Osteoblast (primary cell): Measurements from ENCODE around the gene ALG5. TPM values are rescaled to one million over a fixed set of nuclear protein-coding genes. Genes with fewer than 3 reads are reported as not detected.

Experiments
- DNase-seq: peaks from one replicate; pipeline ENCODE4 v3.0.0; 2011; ENCODE audit warnings: low spot score, mixed read lengths; ENCODE audit not compliant: insufficient read length; ENCODE audit errors: missing footprints
- H2AFZ ChIP-seq: 2 replicates; pipeline ENCODE4 v1.6.0; 2011; ENCODE audit warnings: mild to moderate bottlenecking, low read length
- H3K27ac ChIP-seq: 2 replicates; pipeline ENCODE4 v1.5.1; 2011; ENCODE audit warnings: mild to moderate bottlenecking, low read depth, low read length, moderate library complexity
- H3K27me3 ChIP-seq: 2 replicates; pipeline ENCODE4 v1.6.0; 2012; ENCODE audit warnings: mild to moderate bottlenecking, control low read depth, inconsistent platforms, low read length, moderate library complexity; ENCODE audit not compliant: insufficient read depth
- H3K36me3 ChIP-seq: 2 replicates; pipeline ENCODE4 v1.5.1; 2011; ENCODE audit warnings: mild to moderate bottlenecking, low read length, control low read depth, moderate library complexity; ENCODE audit not compliant: insufficient read depth
- H3K4me1 ChIP-seq: 2 replicates; pipeline ENCODE4 v1.5.1; 2011; ENCODE audit warnings: mild to moderate bottlenecking, low read length, control low read depth, moderate library complexity; ENCODE audit not compliant: insufficient read depth
- H3K4me2 ChIP-seq: 2 replicates; pipeline ENCODE4 v1.6.0; 2011; ENCODE audit warnings: mild to moderate bottlenecking, low read length; ENCODE audit not compliant: insufficient read depth
- H3K4me3 ChIP-seq: fragments of 200-600 bp; sonication (generic); 3 replicates; pipeline ENCODE4 v1.5.1; 2012; ENCODE audit warnings: mild to moderate bottlenecking, low read length, inconsistent platforms; ENCODE audit not compliant: insufficient read depth
- H3K79me2 ChIP-seq: 2 replicates; pipeline ENCODE4 v1.6.0; 2012; ENCODE audit warnings: mild to moderate bottlenecking, low read length, control low read depth, inconsistent platforms; ENCODE audit not compliant: insufficient read depth
- H3K9me3 ChIP-seq: 2 replicates; pipeline ENCODE4 v1.5.1; 2011; ENCODE audit warnings: low read depth, low read length, control low read depth
- H4K20me1 ChIP-seq: 2 replicates; pipeline ENCODE4 v1.6.0; 2012; ENCODE audit warnings: mild to moderate bottlenecking, low read length, control low read depth; ENCODE audit not compliant: insufficient read depth
- CTCF ChIP-seq: IDR thresholded peaks from 2 replicates; pipeline ENCODE4 v1.5.1; 2011; ENCODE audit warnings: mild to moderate bottlenecking, low read depth, low read length, moderate library complexity; ENCODE audit errors: extremely low read depth
- total RNA-seq: library from RNA; depleted of rRNA; stranded (reverse); fragments of >200 nt; gene quantifications from 2 replicates; pipeline ENCODE4 v1.2.3, GENCODE V29; 2012

The ALG5 gene
- total RNA-seq, 1 donor, result 39.4 TPM

- Histone ChIP-seq H2AFZ (no peak overlapping the region), H4K20me1 (no peaks in the 10 kb centered on the region), H3K27ac (no peak overlapping the region), H3K4me3 (no peak overlapping the region), H3K27me3 (no peaks in the 10 kb centered on the region), H3K36me3 (peaks cover 81% of the 10 kb centered on the region), H3K9me3 (no peaks in the 10 kb centered on the region), H3K4me1 (no peaks in the 10 kb centered on the region), H3K4me2 (no peak overlapping the region), H3K79me2 (peaks cover 11% of the 10 kb centered on the region)
- TF ChIP-seq CTCF, result no peak
- DNase-seq, result no peak
Measured at GRCh38 chr13:37040789-37041188, 41.6 kb upstream of the ALG5 start.

GRCh38 chr13:37039896-37040295 is 40.8 kb upstream of the ALG5 start:
- TF ChIP-seq CTCF, result no peak
- H2AFZ ChIP-seq, result no peak overlapping the region
- no peak for DNase-seq
- H3K79me2 ChIP-seq, result peaks cover 9% of the 10 kb centered on the region
- no peak overlapping the region for H3K27ac ChIP-seq
- no peaks in the 10 kb centered on the region for H3K4me1 ChIP-seq
- no peak overlapping the region for H3K4me2 ChIP-seq
- H3K27me3 ChIP-seq, result no peaks in the 10 kb centered on the region
- no peak overlapping the region for H3K4me3 ChIP-seq
- no peaks in the 10 kb centered on the region for H3K9me3 ChIP-seq
- H4K20me1 ChIP-seq, result no peaks in the 10 kb centered on the region
- peaks cover 85% of the 10 kb centered on the region for H3K36me3 ChIP-seq

- TF ChIP-seq CTCF, result no peak
- H3K9me3 ChIP-seq, result no peaks in the 10 kb centered on the region
- H3K27me3 ChIP-seq, result no peaks in the 10 kb centered on the region
- no peak for DNase-seq
- H3K4me2 ChIP-seq, result no peak overlapping the region
- H3K4me3 ChIP-seq, result no peak overlapping the region
- H3K36me3 ChIP-seq, result peaks cover 87% of the 10 kb centered on the region
- H2AFZ ChIP-seq, result no peak overlapping the region
- no peak overlapping the region for H3K27ac ChIP-seq
- H3K79me2 ChIP-seq, result peaks cover 9% of the 10 kb centered on the region
- no peaks in the 10 kb centered on the region for H4K20me1 ChIP-seq
- H3K4me1 ChIP-seq, result no peaks in the 10 kb centered on the region
Measured at GRCh38 chr13:37037241-37037640, 38.1 kb upstream of the ALG5 start.

GRCh38 chr13:37029617-37030016 is 30.5 kb upstream of the ALG5 start:
- peak; percentile 36 for DNase-seq
- peaks cover 60% of the 10 kb centered on the region for H3K36me3 ChIP-seq
- H3K4me1 ChIP-seq, result peaks cover 12% of the 10 kb centered on the region
- H3K9me3 ChIP-seq, result no peaks in the 10 kb centered on the region
- H3K4me3 ChIP-seq, result no peak overlapping the region
- no peaks in the 10 kb centered on the region for H3K27me3 ChIP-seq
- H3K4me2 ChIP-seq, result no peak overlapping the region
- no peaks in the 10 kb centered on the region for H3K79me2 ChIP-seq
- no peak overlapping the region for H3K27ac ChIP-seq
- no peak overlapping the region for H2AFZ ChIP-seq
- no peaks in the 10 kb centered on the region for H4K20me1 ChIP-seq
- no peak for TF ChIP-seq CTCF
